Smooth muscle cell of the brain vasculature (primary cell): Measurements from ENCODE around the gene TP53I13.

ENCODE experiments used
- DNase-seq: peaks from one replicate; pipeline ENCODE4 v3.0.0-alpha.2; 2012; ENCODE audit warnings: low read depth, low spot score

TP53I13 gene

GRCh38 chr17:29615048-29615385 is 46.5 kb downstream of the TP53I13 start:
- DNase-seq, result no peak

GRCh38 chr17:29615492-29616299 is 47.2 kb downstream of the TP53I13 start:
- DNase-seq, result no peak

GRCh38 chr17:29616300-29617048 is 48.0 kb downstream of the TP53I13 start:
- no peak for DNase-seq

GRCh38 chr17:29617125-29617480 is 48.6 kb downstream of the TP53I13 start:
- no peak for DNase-seq

GRCh38 chr17:29617481-29618271 is 49.2 kb downstream of the TP53I13 start:
- no peak for DNase-seq

- no peak for DNase-seq
These were observed 50.0 kb downstream of the TP53I13 start for GRCh38 chr17:29618272-29619065.

- no peak for DNase-seq
These were observed 50.8 kb downstream of the TP53I13 start for GRCh38 chr17:29619251-29619650.

- no peak for DNase-seq
These were observed 51.8 kb downstream of the TP53I13 start for GRCh38 chr17:29620271-29620670.

GRCh38 chr17:29620779-29621500 is 52.4 kb downstream of the TP53I13 start:
- DNase-seq, result no peak

- no peak for DNase-seq
These were observed 53.3 kb downstream of the TP53I13 start for GRCh38 chr17:29621751-29622194.
